HCT116 (cell line): Measurements from ENCODE around the gene ACY1. TPM values are rescaled to one million over a fixed set of nuclear protein-coding genes. Genes with fewer than 3 reads are reported as not detected.

Experiments used
- ATAC-seq: fragments of 200-7000 bp; cut with Tn5 transposase; 2 replicates; pipeline ENCODE4 v1.9.1; 2020; ENCODE audit warnings: mild to moderate bottlenecking, moderate library complexity
- BruUV-seq: library from RNA; stranded (reverse); fragments of 400-500 nt; replicated peaks from 2 replicates; lab custom pipeline; 2021; lab: Mats Ljungman, UMichigan
- CTCF ChIA-PET: fragments of 300-600 bp; sonication (Branson Sonifier 250); formaldehyde crosslinking; loops from one replicate; lab custom pipeline; 2021; ENCODE audit warnings: antibody characterized with exemption; lab: Charles Lee
- POLR2A ChIA-PET: fragments of 300-600, 350-600 bp; sonication (Branson Sonifier 250); formaldehyde crosslinking; loops from one replicate; lab custom pipeline; 2021; ENCODE audit warnings: antibody characterized with exemption; lab: Charles Lee
- RAD21 ChIA-PET, 2 experiments: fragments of 300-600 bp; sonication (Branson Sonifier 250); formaldehyde crosslinking; loops; one replicate each; lab custom pipeline; 2023; ENCODE audit warnings: low total read pairs in 2 of 2; ENCODE audit not compliant: uncharacterized antibody in 2 of 2, unreplicated experiment in 2 of 2, low non-redundant PET in 1 of 2; lab: Charles Lee
- DNase-seq: peaks from one replicate; pipeline ENCODE4 v3.0.0-alpha.2; 2010; ENCODE audit warnings: low read depth, low spot score
- H2AFZ ChIP-seq: fragments of 200-600 bp; shearing (Covaris generic), sonication (generic); 2 replicates; pipeline ENCODE4 v1.6.1; 2017; ENCODE audit warnings: low read depth, mixed run types, mixed read lengths, antibody characterized with exemption, low read length; ENCODE audit not compliant: poor library complexity, severe bottlenecking
- H3K27ac ChIP-seq: 2 replicates; pipeline ENCODE4 v1.5.1; 2012; ENCODE audit warnings: low read depth, low read length
- H3K27me3 ChIP-seq: fragments of 200-600 bp; sonication (generic); 2 replicates; pipeline ENCODE4 v1.6.1; 2016; ENCODE audit warnings: mixed run types, low read length, mixed read lengths; ENCODE audit not compliant: insufficient read depth
- H3K36me3 ChIP-seq, 2 experiments: fragments of 200-500 bp in 1 of 2; fragments of 200-600 bp in 1 of 2; sonication (Bioruptor generic) in 1 of 2; sonication (generic) in 1 of 2; 2 replicates each; pipeline versions ENCODE4 v1.5.1 to v1.6.1; 2014 to 2016; ENCODE audit warnings: low read length in 2 of 2, inconsistent platforms in 1 of 2, mixed read lengths in 1 of 2, mixed run types in 1 of 2; ENCODE audit not compliant: insufficient read depth in 2 of 2, control insufficient read depth in 1 of 2
- H3K4me1 ChIP-seq, 2 experiments: fragments of 200-600 bp in 1 of 2; sonication (generic) in 1 of 2; 2 replicates each; pipeline versions ENCODE4 v1.5.1 to v1.6.1; 2012 to 2017; ENCODE audit warnings: low read length in 2 of 2, inconsistent platforms in 1 of 2, mild to moderate bottlenecking in 1 of 2, mixed read lengths in 1 of 2, mixed run types in 1 of 2, moderate library complexity in 1 of 2; ENCODE audit not compliant: insufficient read depth in 2 of 2, control insufficient read depth in 1 of 2
- H3K4me2 ChIP-seq: fragments of 200-600 bp; sonication (generic); 2 replicates; pipeline ENCODE4 v1.6.1; 2017; ENCODE audit warnings: mixed run types, low read length, mixed read lengths
- H3K4me3 ChIP-seq, 2 experiments: fragments of 200-600 bp in 1 of 2; sonication (generic) in 1 of 2; replicated peaks in 1 of 2; 2 replicates each; pipeline ENCODE4 v1.5.1; 2011 to 2016; ENCODE audit warnings: low read length in 2 of 2, control low read depth in 1 of 2, low read depth in 1 of 2, mild to moderate bottlenecking in 1 of 2, mixed read lengths in 1 of 2, mixed run types in 1 of 2
- H3K79me2 ChIP-seq: fragments of 200-600 bp; sonication (generic); 2 replicates; pipeline ENCODE4 v1.6.1; 2017; ENCODE audit warnings: mild to moderate bottlenecking, mixed run types, low read length, moderate library complexity, mixed read lengths; ENCODE audit not compliant: insufficient read depth
- H3K9ac ChIP-seq: fragments of 200-600 bp; sonication (generic); 2 replicates; pipeline ENCODE4 v1.6.1; 2016; ENCODE audit warnings: low read length, mixed read lengths
- H3K9me2 ChIP-seq: fragments of 200-600 bp; sonication (generic), shearing (Covaris generic); 2 replicates; pipeline ENCODE4 v1.6.1; 2017; ENCODE audit warnings: mixed run types, mild to moderate bottlenecking, moderate library complexity; ENCODE audit not compliant: insufficient read depth
- H3K9me3 ChIP-seq, 2 experiments: fragments of 200-500 bp in 1 of 2; fragments of 200-600 bp in 1 of 2; sonication (Bioruptor generic) in 1 of 2; sonication (generic) in 1 of 2; 2 replicates each; pipeline ENCODE4 v1.6.1; 2014 to 2017; ENCODE audit warnings: low read length in 2 of 2, mixed read lengths in 2 of 2, inconsistent platforms in 1 of 2, low read depth in 1 of 2, mild to moderate bottlenecking in 1 of 2, mixed run types in 1 of 2, moderate library complexity in 1 of 2; ENCODE audit not compliant: control insufficient read depth in 1 of 2, insufficient read depth in 1 of 2
- H4K20me1 ChIP-seq: fragments of 200-600 bp; sonication (generic), shearing (Covaris generic); 2 replicates; pipeline ENCODE4 v1.6.1; 2017; ENCODE audit warnings: mixed run types, mild to moderate bottlenecking, moderate library complexity; ENCODE audit not compliant: insufficient read depth
- CBX3 ChIP-seq: IDR thresholded peaks from 2 replicates; pipeline ENCODE4 v1.6.1; 2012; ENCODE audit warnings: low read depth
- EGR1 ChIP-seq: IDR thresholded peaks from 2 replicates; pipeline ENCODE4 v1.6.1; 2012; ENCODE audit warnings: low read depth
- ELF1 ChIP-seq: IDR thresholded peaks from 2 replicates; pipeline ENCODE4 v1.6.1; 2012; ENCODE audit warnings: low read depth, borderline replicate concordance
- EZH2 ChIP-seq: fragments of 200-600 bp; sonication (generic); IDR thresholded peaks from 2 replicates; pipeline ENCODE4 v1.6.1; 2017; ENCODE audit warnings: antibody characterized with exemption, mixed run types
- JUND ChIP-seq: IDR thresholded peaks from 2 replicates; pipeline ENCODE4 v1.6.1; 2012
- POLR2A ChIP-seq: IDR thresholded peaks from 2 replicates; pipeline ENCODE4 v1.7.0; 2011; ENCODE audit warnings: borderline replicate concordance; ENCODE audit not compliant: insufficient read depth, insufficient read length; ENCODE audit errors: extremely low read depth
- POLR2AphosphoS5 ChIP-seq: IDR thresholded peaks from 2 replicates; pipeline ENCODE4 v1.6.1; 2011; ENCODE audit warnings: mild to moderate bottlenecking, low read depth, low read length, moderate library complexity
- RAD21 ChIP-seq: IDR thresholded peaks from 2 replicates; pipeline ENCODE4 v1.6.1; 2012; ENCODE audit warnings: low read depth, mild to moderate bottlenecking
- SP1 ChIP-seq: IDR thresholded peaks from 2 replicates; pipeline ENCODE4 v1.6.1; 2012; ENCODE audit warnings: low read depth
- SRF ChIP-seq: IDR thresholded peaks from 2 replicates; pipeline ENCODE4 v1.6.1; 2012; ENCODE audit warnings: low read depth
- TCF7L2 ChIP-seq: IDR thresholded peaks from 2 replicates; pipeline ENCODE4 v1.7.0; 2011; ENCODE audit warnings: borderline replicate concordance, inconsistent platforms; ENCODE audit not compliant: insufficient read depth, insufficient read length; ENCODE audit errors: extremely low read depth
- ZFX ChIP-seq: fragments of 450-650 bp; IDR thresholded peaks from 2 replicates; pipeline ENCODE4 v1.6.1; 2017
- ZNF274 ChIP-seq: fragments of 200-500 bp; sonication (Bioruptor generic); IDR thresholded peaks from 2 replicates; pipeline ENCODE4 v1.6.1; 2014; ENCODE audit warnings: mild to moderate bottlenecking, low read depth, low read length, inconsistent platforms
- intact Hi-C: fragments of 100-400 bp; cut with micrococcal nuclease; formaldehyde crosslinking; loops from 2 replicates; pipeline ENCODE4 v1.10.0; 2022
- total RNA-seq: library from RNA; stranded (reverse); gene quantifications from one replicate; pipeline ENCODE4 v1.2.1, GENCODE V29; 2021; ENCODE audit not compliant: unreplicated experiment
- TF ChIP-seq, protein P1 (sequence below): IDR thresholded peaks from 2 replicates; pipeline ENCODE4 v1.6.1; 2012
- TF ChIP-seq, protein P2 (sequence below): IDR thresholded peaks from 2 replicates; pipeline ENCODE4 v1.6.1; 2012
- TF ChIP-seq, protein P3 (sequence below), 3 experiments: fragments of 200-600 bp in 1 of 3; sonication (generic) in 1 of 3; IDR thresholded peaks in 2 of 3; conservative IDR thresholded peaks in 1 of 3; 2 replicates each; pipeline ENCODE4 v1.5.1; 2012 to 2017; ENCODE audit warnings: low read depth in 2 of 3, low read length in 2 of 3, antibody characterized with exemption in 1 of 3, borderline replicate concordance in 1 of 3, control low read depth in 1 of 3, mild to moderate bottlenecking in 1 of 3, mixed read lengths in 1 of 3, mixed run types in 1 of 3, moderate library complexity in 1 of 3; ENCODE audit not compliant: insufficient read depth in 1 of 3

The ACY1 gene
- total RNA-seq, 1 experiment from 2014 or later: 73.2 TPM

DNA sequence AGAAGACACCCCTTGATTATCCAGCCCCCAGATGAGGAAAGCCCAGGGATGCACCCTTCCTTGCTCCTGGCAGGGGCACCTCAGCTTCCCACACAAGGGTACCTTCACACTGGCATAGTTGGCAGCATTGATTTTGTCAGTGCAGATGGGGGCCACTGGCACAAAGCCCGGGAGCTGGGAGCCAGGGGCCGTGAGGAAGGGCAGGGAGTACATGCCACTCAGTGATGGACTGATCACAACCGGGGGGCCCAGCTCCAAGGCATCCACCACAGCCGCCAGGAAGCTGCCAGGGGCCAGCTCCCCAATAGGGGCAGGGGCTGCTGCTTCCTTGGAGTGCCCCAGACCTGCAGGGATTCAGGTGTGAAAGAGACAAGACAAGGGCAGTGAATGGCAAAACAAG is 13.5 kb upstream of the ACY1 start:
- peak overlapping the region; percentile 82 for H3K27ac ChIP-seq
- H3K79me2 ChIP-seq: peaks cover 43% of the 10 kb centered on the region
- no peak overlapping the region for H3K4me3 ChIP-seq
- peaks cover 32 to 69% of the 10 kb centered on the region in 2 experiments for H3K4me1 ChIP-seq
- H3K9me2 ChIP-seq: no peaks in the 10 kb centered on the region
- H3K27me3 ChIP-seq: no peaks in the 10 kb centered on the region
- BruUV-seq: no TSS peak
- no peak overlapping the region for H2AFZ ChIP-seq
- TF ChIP-seq, protein P1, sequence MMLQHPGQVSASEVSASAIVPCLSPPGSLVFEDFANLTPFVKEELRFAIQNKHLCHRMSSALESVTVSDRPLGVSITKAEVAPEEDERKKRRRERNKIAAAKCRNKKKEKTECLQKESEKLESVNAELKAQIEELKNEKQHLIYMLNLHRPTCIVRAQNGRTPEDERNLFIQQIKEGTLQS: no peak
- no peak for TF ChIP-seq TCF7L2
- no peak for TF ChIP-seq EGR1
- TF ChIP-seq, protein P2, sequence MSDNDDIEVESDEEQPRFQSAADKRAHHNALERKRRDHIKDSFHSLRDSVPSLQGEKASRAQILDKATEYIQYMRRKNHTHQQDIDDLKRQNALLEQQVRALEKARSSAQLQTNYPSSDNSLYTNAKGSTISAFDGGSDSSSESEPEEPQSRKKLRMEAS: no peak
- no peak for TF ChIP-seq JUND
- TF ChIP-seq SP1: no peak
- no peak for TF ChIP-seq ELF1
- no peak for TF ChIP-seq CBX3
- TF ChIP-seq ZFX: no peak
- TF ChIP-seq ZNF274: no peak
- no peak for TF ChIP-seq SRF
- TF ChIP-seq, protein P3, sequence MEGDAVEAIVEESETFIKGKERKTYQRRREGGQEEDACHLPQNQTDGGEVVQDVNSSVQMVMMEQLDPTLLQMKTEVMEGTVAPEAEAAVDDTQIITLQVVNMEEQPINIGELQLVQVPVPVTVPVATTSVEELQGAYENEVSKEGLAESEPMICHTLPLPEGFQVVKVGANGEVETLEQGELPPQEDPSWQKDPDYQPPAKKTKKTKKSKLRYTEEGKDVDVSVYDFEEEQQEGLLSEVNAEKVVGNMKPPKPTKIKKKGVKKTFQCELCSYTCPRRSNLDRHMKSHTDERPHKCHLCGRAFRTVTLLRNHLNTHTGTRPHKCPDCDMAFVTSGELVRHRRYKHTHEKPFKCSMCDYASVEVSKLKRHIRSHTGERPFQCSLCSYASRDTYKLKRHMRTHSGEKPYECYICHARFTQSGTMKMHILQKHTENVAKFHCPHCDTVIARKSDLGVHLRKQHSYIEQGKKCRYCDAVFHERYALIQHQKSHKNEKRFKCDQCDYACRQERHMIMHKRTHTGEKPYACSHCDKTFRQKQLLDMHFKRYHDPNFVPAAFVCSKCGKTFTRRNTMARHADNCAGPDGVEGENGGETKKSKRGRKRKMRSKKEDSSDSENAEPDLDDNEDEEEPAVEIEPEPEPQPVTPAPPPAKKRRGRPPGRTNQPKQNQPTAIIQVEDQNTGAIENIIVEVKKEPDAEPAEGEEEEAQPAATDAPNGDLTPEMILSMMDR (IDR thresholded peaks at IDR 0.05 in 2 of 3, conservative IDR thresholded peaks at IDR 0.05 in 1 of 3; ENCODE audit: borderline replicate concordance in 1 of 3, insufficient read depth in 1 of 3, low read depth in 2 of 3, low read length in 2 of 3): no peak
- TF ChIP-seq POLR2A: no peak
- TF ChIP-seq RAD21: no peak
- no peak for TF ChIP-seq EZH2
- no peak for TF ChIP-seq POLR2AphosphoS5
- H3K9ac ChIP-seq: 0 out of 2 replicates have a peak overlapping the region, but pooled peaks have one; percentile 7
- no peaks in the 10 kb centered on the region for H3K9me3 ChIP-seq
- POLR2A ChIA-PET: interaction anchor here (0.7 to 1.6 kb wide), 2 partner anchors 13 to 28 kb away, joined by 3 to 5 read pairs; partner anchors contain the start of gene RRP9
- H3K36me3 ChIP-seq: peaks cover 5 to 18% of the 10 kb centered on the region in 2 experiments; a peak in 2 of 4 replicates
- no peak for DNase-seq
- RAD21 ChIA-PET: no interaction called here
- intact Hi-C loops: no loop called here
- H4K20me1 ChIP-seq: 0 out of 2 replicates have a peak, but pooled peaks cover 4% of the 10 kb centered on the region
- peak overlapping the region; percentile 28; the same call in 1 of the 2 replicates for H3K4me2 ChIP-seq
- CTCF ChIA-PET: interaction anchor here (1.1 to 1.4 kb wide), 2 partner anchors 12 to 27 kb away, joined by 5 to 6 read pairs; partner anchors contain the start of gene ACY1
- ATAC-seq: no peak
